ENCODE data around the gene RBM46. TPM values are rescaled to one million over a fixed set of nuclear protein-coding genes. Genes with fewer than 3 reads are reported as not detected.

Gene RBM46
- total RNA-seq = under 1 TPM in 1 of 4 donors, not detected in 3; 0.39 TPM

GRCh38 chr4:154781126-154781982 lies at the start of gene RBM46:
Gene RBM46 (plus strand): TSS chr4:154781272. CDS start chr4:154796753, 15,481 bp downstream.
- TF ChIP-seq POLR2A (IDR thresholded peaks at IDR 0.05) (no peak), EP300 (IDR thresholded peaks at IDR 0.05) (no peak), CTCF (IDR thresholded peaks at IDR 0.05) (no peak)
- H3K27ac ChIP-seq = no peak within 1 kb of the TSS

GRCh38 chr4:154731756-154732155 lies 49.3 kb upstream of the RBM46 start:
- Histone ChIP-seq H3K9me3 (no peaks in the 10 kb centered on the region), H3K4me1 (no peaks in the 10 kb centered on the region), H3K27me3 (no peaks in the 10 kb centered on the region), H3K27ac (no peak overlapping the region), H3K36me3 (no peaks in the 10 kb centered on the region), H3K4me3 (no peak overlapping the region)
- TF ChIP-seq EP300 (IDR thresholded peaks at IDR 0.05) = no peak
- TF ChIP-seq CTCF (IDR thresholded peaks at IDR 0.05) = no peak
- TF ChIP-seq POLR2A (IDR thresholded peaks at IDR 0.05) = no peak
- no peak for DNase-seq (ENCODE audit: low spot score in 2 of 2)

More at GRCh38 chr4:154781126-154781982, at the start of gene RBM46:
- no peaks in the 10 kb centered on the region for H3K36me3 ChIP-seq
- no peak for DNase-seq (ENCODE audit: low spot score in 2 of 2)
- no peak within 1 kb of the TSS for H3K4me3 ChIP-seq
- H3K4me1 ChIP-seq = no peaks in the 10 kb centered on the region
- 74 to 84% methylated on average over 68 to 70 of the region's 76 CpGs for WGBS, 2 donors
- H3K9me3 ChIP-seq = no peaks in the 10 kb centered on the region
- peaks cover 0 to 18% of the 10 kb centered on the region in 2 donors for H3K27me3 ChIP-seq

- H3K4me1 ChIP-seq = no peaks in the 10 kb centered on the region
- no peaks in the 10 kb centered on the region for H3K9me3 ChIP-seq
- TF ChIP-seq CTCF (IDR thresholded peaks at IDR 0.05) (no peak), POLR2A (IDR thresholded peaks at IDR 0.05) (no peak), EP300 (IDR thresholded peaks at IDR 0.05) (no peak)
- no peak for DNase-seq (ENCODE audit: low spot score in 2 of 2)
- H3K4me3 ChIP-seq = no peak overlapping the region
- WGBS, 2 donors = 85 to 88% methylated on average over 4 of the region's 4 CpGs
- no peaks in the 10 kb centered on the region for H3K27me3 ChIP-seq
- H3K36me3 ChIP-seq = no peaks in the 10 kb centered on the region
- no peak overlapping the region for H3K27ac ChIP-seq
These were observed 48.4 kb upstream of the RBM46 start for GRCh38 chr4:154732669-154733068.

GRCh38 chr4:154736770-154737169 lies 44.3 kb upstream of the RBM46 start:
- DNase-seq (ENCODE audit: low spot score in 2 of 2) = no peak
- Histone ChIP-seq H3K27ac (no peak overlapping the region), H3K36me3 (no peaks in the 10 kb centered on the region), H3K9me3 (no peaks in the 10 kb centered on the region), H3K4me3 (no peak overlapping the region), H3K27me3 (peaks cover 0 to under 1% of the 10 kb centered on the region in 2 donors), H3K4me1 (peaks cover 0 to 7% (median 2%) of the 10 kb centered on the region in 4 donors)
- WGBS, 2 donors = 33 to 84% methylated on average over 1 of the region's 1 CpG
- no peak for TF ChIP-seq CTCF (IDR thresholded peaks at IDR 0.05)
- no peak for TF ChIP-seq EP300 (IDR thresholded peaks at IDR 0.05)
- TF ChIP-seq POLR2A (IDR thresholded peaks at IDR 0.05) = no peak

GRCh38 chr4:154738426-154738825 lies 42.6 kb upstream of the RBM46 start:
- Histone ChIP-seq H3K36me3 (no peaks in the 10 kb centered on the region), H3K9me3 (no peaks in the 10 kb centered on the region), H3K27me3 (peaks cover 0 to 15% of the 10 kb centered on the region in 2 donors), H3K27ac (peak overlapping the region in 1 of 4 donors; percentile 5), H3K4me3 (no peak overlapping the region), H3K4me1 (peaks cover 0 to 24% (median 11%) of the 10 kb centered on the region in 4 donors)
- TF ChIP-seq CTCF (IDR thresholded peaks at IDR 0.05) (no peak), POLR2A (IDR thresholded peaks at IDR 0.05) (no peak), EP300 (IDR thresholded peaks at IDR 0.05) (no peak)
- WGBS, 2 donors = 8 to 12% methylated on average over 2 of the region's 2 CpGs
- no peak for DNase-seq (ENCODE audit: low spot score in 2 of 2)
